Fibroblast of peridontal ligament (primary cell): ENCODE data around the gene YKT6.
"Not testable (repeated sequence)": the region's sequence is repeated elsewhere in the genome, so short reads cannot be mapped to it uniquely, and the experiment has no call there.

Experiments
- DNase-seq: peaks from one replicate; pipeline ENCODE4 v3.0.0-alpha.2; 2010; ENCODE audit errors: extremely low read depth

The YKT6 gene

GRCh38 chr7:44193011-44193802, 7.6 kb upstream of the YKT6 start:
- no peak for DNase-seq

- no peak for DNase-seq
Measured at GRCh38 chr7:44194069-44194468, 6.7 kb upstream of the YKT6 start.

- no peak for DNase-seq
Measured at GRCh38 chr7:44194562-44195145, 6.1 kb upstream of the YKT6 start.

GRCh38 chr7:44195889-44196288, 4.9 kb upstream of the YKT6 start:
- DNase-seq, result no peak

- peak; percentile 71 for DNase-seq
Measured at GRCh38 chr7:44196450-44196872, 4.3 kb upstream of the YKT6 start.

- DNase-seq, result no peak
Measured at GRCh38 chr7:44197474-44197873, 3.3 kb upstream of the YKT6 start.

GRCh38 chr7:44200163-44200562, 615 bp upstream of the YKT6 start:
- not testable (repeated sequence) for DNase-seq

- no peak for DNase-seq
Measured at GRCh38 chr7:44201813-44202212, 1.0 kb downstream of the YKT6 start.

- no peak for DNase-seq
Measured at GRCh38 chr7:44206008-44206407, 5.2 kb downstream of the YKT6 start.

GRCh38 chr7:44208085-44208484, 7.3 kb downstream of the YKT6 start:
- no peak for DNase-seq

- DNase-seq, result no peak
Measured at GRCh38 chr7:44210107-44210506, 9.3 kb downstream of the YKT6 start.

GRCh38 chr7:44211126-44211675, 10.4 kb downstream of the YKT6 start:
- DNase-seq, result no peak

GRCh38 chr7:44212018-44212417, 11.2 kb downstream of the YKT6 start:
- DNase-seq, result no peak

GRCh38 chr7:44212581-44213184, 11.9 kb downstream of the YKT6 start:
- DNase-seq, result no peak

- DNase-seq, result no peak
Measured at GRCh38 chr7:44213206-44213876, 12.6 kb downstream of the YKT6 start.

GRCh38 chr7:44213877-44214388, 13.2 kb downstream of the YKT6 start:
- no peak for DNase-seq

GRCh38 chr7:44215531-44215930, 14.8 kb downstream of the YKT6 start:
- DNase-seq, result no peak

GRCh38 chr7:44216019-44216418, 15.2 kb downstream of the YKT6 start:
- DNase-seq, result no peak

- DNase-seq, result no peak
Measured at GRCh38 chr7:44216521-44217222, 15.9 kb downstream of the YKT6 start.

- DNase-seq, result no peak
Measured at GRCh38 chr7:44217223-44217714, 16.5 kb downstream of the YKT6 start.

GRCh38 chr7:44217852-44218402, 17.1 kb downstream of the YKT6 start:
- DNase-seq, result no peak
